BJ (cell line): ENCODE data around the gene PTPRZ1. TPM values are rescaled to one million over a fixed set of nuclear protein-coding genes. Genes with fewer than 3 reads are reported as not detected.

ENCODE experiments used
- CTCF ChIA-PET: fragments of 350-600 bp; formaldehyde crosslinking; extraction: SDS; loops from one replicate; lab custom pipeline; 2021; ENCODE audit warnings: antibody characterized with exemption, inconsistent platforms; lab: Yijun Ruan, JAX
- POLR2A ChIA-PET: fragments of 300-600 bp; sonication (Branson Sonifier 250); formaldehyde crosslinking; extraction: SDS; loops from one replicate; lab custom pipeline; 2021; ENCODE audit warnings: antibody characterized with exemption; lab: Charles Lee
- DNase-seq: peaks from one replicate; pipeline ENCODE4 v3.0.0-alpha.2; 2011; ENCODE audit warnings: low read depth
- H3K27me3 ChIP-seq: 2 replicates; pipeline ENCODE4 v1.6.0; 2011; ENCODE audit warnings: low read length; ENCODE audit not compliant: control insufficient read depth, insufficient read depth
- H3K36me3 ChIP-seq: 2 replicates; pipeline ENCODE4 v1.5.1; 2011; ENCODE audit warnings: low read length; ENCODE audit not compliant: control insufficient read depth, insufficient read depth
- H3K4me3 ChIP-seq: 2 replicates; pipeline ENCODE4 v1.5.1; 2011; ENCODE audit warnings: low read depth, mild to moderate bottlenecking, control low read depth, low read length
- CTCF ChIP-seq: IDR thresholded peaks from 2 replicates; pipeline ENCODE4 v1.5.1; 2011; ENCODE audit warnings: low read depth, mild to moderate bottlenecking, control low read depth, inconsistent platforms, low read length, moderate library complexity; ENCODE audit not compliant: insufficient read depth
- polyA plus RNA-seq: library from polyadenylated mRNA; depleted of rRNA; stranded (reverse); fragments of >200 nt; gene quantifications from 2 replicates; pipeline ENCODE4 v1.2.3, GENCODE V29; 2011

PTPRZ1 gene
- polyA plus RNA-seq, 1 experiment: not detected

DNA sequence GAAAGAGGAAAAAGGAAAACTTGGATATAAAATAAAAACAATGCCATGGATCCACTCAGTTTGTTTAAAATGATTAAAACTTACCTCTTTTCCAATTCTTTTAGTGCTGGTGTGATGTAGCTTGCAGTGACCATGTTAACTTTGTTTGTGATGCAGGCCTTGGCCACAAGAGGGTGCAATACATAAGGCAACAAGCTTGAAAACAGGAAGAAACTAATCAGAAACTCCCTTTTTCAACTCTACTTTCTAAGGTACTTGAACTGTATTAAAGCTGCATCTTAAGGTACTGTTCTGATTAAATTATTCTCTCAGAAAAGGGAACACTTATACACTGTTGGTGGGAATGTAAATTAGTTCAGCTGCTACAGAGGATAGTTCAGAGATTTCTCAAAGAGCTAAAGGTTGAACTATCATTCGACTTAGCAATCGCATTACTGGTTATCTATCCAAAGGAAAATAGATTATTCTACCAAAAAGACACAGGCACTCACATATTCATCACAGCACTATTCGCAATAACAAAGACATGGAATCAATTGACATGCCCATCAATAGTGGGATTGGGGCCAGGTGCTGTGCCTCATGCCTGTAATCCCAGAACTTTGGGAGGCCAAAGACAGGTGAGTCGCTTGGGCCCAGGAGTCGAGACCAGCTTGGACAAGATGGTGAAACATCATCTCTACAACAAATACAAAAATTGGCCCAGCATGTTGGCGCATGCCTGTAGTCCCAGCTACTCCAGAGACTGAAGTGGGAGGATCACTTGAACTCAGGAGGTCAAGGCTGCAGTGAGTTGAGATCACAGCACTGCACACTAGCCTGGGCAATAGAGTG lies 220.2 kb downstream of the PTPRZ1 start:
- Histone ChIP-seq H3K36me3 (no peaks in the 10 kb centered on the region; the same call in 1 of the 2 replicates), H3K4me3 (no peak overlapping the region), H3K27me3 (no peaks in the 10 kb centered on the region)
- ChIA-PET POLR2A (interaction anchor here (0.5 kb wide), 1 partner anchor 124 kb away, joined by 4 read pairs; no protein-coding TSS in a partner anchor), CTCF (interaction anchor here (0.7 to 2.2 kb wide), 23 partner anchors 8 to 439 kb away, joined by 3 to 15 read pairs (median 5); partner anchors contain the start of gene AASS)
- DNase-seq: peak; percentile 31
- TF ChIP-seq CTCF: peak; percentile 93

GRCh38 chr7:122094549-122094948 lies 221.6 kb downstream of the PTPRZ1 start:
- ChIA-PET POLR2A (no interaction called here), CTCF (interaction anchor here (0.9 to 2.0 kb wide), 3 partner anchors 11 to 66 kb away, joined by 3 to 15 read pairs (median 3); no protein-coding TSS in a partner anchor)
- no peak for DNase-seq
- TF ChIP-seq CTCF: no peak
- H3K4me3 ChIP-seq: no peak overlapping the region
- no peaks in the 10 kb centered on the region for H3K27me3 ChIP-seq
- no peaks in the 10 kb centered on the region; the same call in 1 of the 2 replicates for H3K36me3 ChIP-seq

DNA sequence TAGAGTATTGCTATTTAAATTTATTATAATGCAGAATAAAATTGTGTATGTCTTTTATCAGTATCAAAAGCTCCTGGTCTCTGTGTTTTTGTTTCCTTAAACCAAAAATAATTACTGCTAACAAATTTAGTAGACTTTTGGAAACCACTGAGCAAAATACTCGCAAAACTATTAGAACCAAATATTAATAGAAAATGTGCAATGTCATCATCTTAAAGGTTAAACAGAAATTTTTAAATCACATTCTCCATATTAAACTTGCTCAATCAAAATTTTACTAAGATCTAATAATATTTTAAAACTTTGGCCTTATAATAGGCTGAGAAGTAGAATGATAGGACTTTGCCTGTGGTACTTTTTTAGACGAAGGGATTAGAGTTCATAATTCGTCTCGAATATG lies 222.7 kb downstream of the PTPRZ1 start:
- H3K27me3 ChIP-seq: no peaks in the 10 kb centered on the region
- POLR2A ChIA-PET: no interaction called here
- TF ChIP-seq CTCF: no peak
- CTCF ChIA-PET: interaction anchor here (0.9 kb wide), 1 partner anchor 29 kb away, joined by 3 read pairs; no protein-coding TSS in a partner anchor
- H3K36me3 ChIP-seq: no peaks in the 10 kb centered on the region
- no peak for DNase-seq
- no peak overlapping the region for H3K4me3 ChIP-seq

DNA sequence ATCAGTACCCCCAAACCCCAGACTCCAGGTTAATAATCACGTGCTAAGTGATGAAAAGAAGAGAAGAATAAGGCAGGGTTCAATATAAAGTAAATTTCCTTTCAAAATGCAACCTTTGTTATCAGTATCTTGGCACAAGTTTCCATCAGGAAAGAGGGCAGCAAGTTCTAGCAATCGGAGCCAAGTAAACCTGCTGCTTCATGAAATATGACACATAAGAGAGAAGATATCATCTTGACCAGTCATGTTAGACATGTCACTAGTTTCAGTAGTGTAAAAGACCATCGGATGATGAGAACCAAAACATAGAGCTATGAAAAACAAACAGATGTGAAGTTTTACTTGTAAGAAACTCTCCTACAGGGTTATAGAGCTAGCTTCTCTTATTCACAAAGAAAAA lies 227.1 kb downstream of the PTPRZ1 start:
- TF ChIP-seq CTCF: no peak
- POLR2A ChIA-PET: no interaction called here

GRCh38 chr7:122103064-122103463 lies 230.1 kb downstream of the PTPRZ1 start:
- POLR2A ChIA-PET: no interaction called here

More for the DNA sequence above, 227.1 kb downstream of the PTPRZ1 start:
- DNase-seq: no peak
- Histone ChIP-seq H3K27me3 (no peaks in the 10 kb centered on the region), H3K36me3 (no peaks in the 10 kb centered on the region), H3K4me3 (no peak overlapping the region)
- CTCF ChIA-PET: no interaction called here

More at GRCh38 chr7:122103064-122103463, 230.1 kb downstream of the PTPRZ1 start:
- TF ChIP-seq CTCF: no peak
- H3K4me3 ChIP-seq: no peak overlapping the region
- no peaks in the 10 kb centered on the region for H3K36me3 ChIP-seq
- CTCF ChIA-PET: interaction anchor here (0.9 to 1.2 kb wide), 2 partner anchors 10 to 12 kb away, joined by 3 to 6 read pairs; no protein-coding TSS in a partner anchor
- no peak for DNase-seq
- no peaks in the 10 kb centered on the region for H3K27me3 ChIP-seq
